IPS-18a (cell line): ENCODE measurements around the gene PARS2.

ENCODE experiments used
- H3K27ac ChIP-seq: one replicate; pipeline ENCODE4 v1.5.1; 2013; ENCODE audit warnings: low read length
- H3K27me3 ChIP-seq: one replicate; pipeline ENCODE4 v1.6.1; 2013; ENCODE audit warnings: mild to moderate bottlenecking, low read length; ENCODE audit not compliant: control insufficient read depth, insufficient read depth
- H3K36me3 ChIP-seq: one replicate; pipeline ENCODE4 v1.6.1; 2013; ENCODE audit warnings: low read depth, low read length; ENCODE audit not compliant: control insufficient read depth
- H3K4me1 ChIP-seq: one replicate; pipeline ENCODE4 v1.6.1; 2013; ENCODE audit warnings: low read depth, low read length; ENCODE audit not compliant: control insufficient read depth
- H3K4me3 ChIP-seq: one replicate; pipeline ENCODE4 v1.5.1; 2013; ENCODE audit warnings: low read length
- H3K9ac ChIP-seq: one replicate; pipeline ENCODE4 v1.6.1; 2013; ENCODE audit warnings: mild to moderate bottlenecking, low read length, moderate library complexity
- H3K9me3 ChIP-seq: one replicate; pipeline ENCODE4 v1.6.1; 2013; ENCODE audit warnings: low read depth, low read length; ENCODE audit not compliant: control insufficient read depth

The PARS2 gene

DNA sequence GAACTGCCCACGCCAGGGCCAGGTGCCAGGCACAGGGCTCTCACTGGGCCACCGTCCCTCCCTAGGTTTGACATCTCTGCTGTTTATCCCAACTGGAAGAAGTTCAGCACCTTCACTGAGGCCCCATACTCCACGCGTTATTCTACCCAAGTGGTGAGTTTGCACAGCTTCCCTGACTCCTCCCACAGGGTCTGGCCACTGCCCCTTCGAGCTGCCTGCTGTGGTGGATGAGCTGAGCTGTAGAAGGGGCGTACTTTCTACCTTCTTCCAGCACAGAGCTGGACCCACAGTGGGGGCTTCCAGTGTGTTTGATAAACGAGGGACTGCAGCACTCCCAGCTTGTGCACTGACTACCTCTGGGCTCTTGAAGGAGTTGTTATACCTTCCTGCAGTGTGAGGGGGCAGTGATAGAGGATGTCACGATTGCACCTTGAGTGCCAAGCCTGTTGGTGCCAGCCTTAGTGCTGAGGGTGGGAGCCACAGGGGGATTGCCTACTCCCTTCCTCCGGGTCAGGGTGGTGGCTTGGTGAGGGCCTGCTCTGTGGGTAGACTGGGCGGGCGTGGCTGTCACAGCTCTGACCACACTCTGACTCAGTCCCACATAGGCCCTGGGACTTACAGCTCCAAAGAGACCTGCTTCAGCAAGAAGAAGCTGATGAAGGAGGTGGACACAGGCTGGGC lies 42.7 kb upstream of the PARS2 start:
- Histone ChIP-seq H3K4me3 (no peak overlapping the region), H3K36me3 (no peaks in the 10 kb centered on the region), H3K4me1 (peaks cover 3% of the 10 kb centered on the region), H3K9me3 (no peaks in the 10 kb centered on the region), H3K9ac (no peak overlapping the region), H3K27me3 (no peaks in the 10 kb centered on the region), H3K27ac (no peak overlapping the region)

DNA sequence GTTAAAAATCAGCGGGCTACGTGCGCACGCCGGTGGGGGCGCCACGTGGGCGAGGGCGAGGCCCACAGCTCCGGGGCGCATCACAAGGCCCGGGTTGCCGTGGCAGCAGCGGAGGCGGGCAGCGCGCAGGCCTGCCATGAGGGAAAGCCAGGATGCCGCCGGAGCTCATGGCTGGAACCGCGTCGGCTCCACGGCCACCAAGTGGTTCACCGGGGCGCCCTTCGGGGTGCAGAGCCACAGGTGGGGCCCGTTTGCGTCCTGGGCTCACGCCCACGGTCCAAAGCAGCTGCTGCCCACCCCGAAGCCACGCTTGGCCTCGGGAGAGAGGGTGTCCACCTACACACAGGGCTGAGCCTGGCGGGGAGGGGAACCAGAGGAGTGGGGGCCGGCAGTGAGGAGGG lies 41.7 kb upstream of the PARS2 start:
- H3K36me3 ChIP-seq = no peaks in the 10 kb centered on the region
- no peak overlapping the region for H3K27ac ChIP-seq
- no peaks in the 10 kb centered on the region for H3K27me3 ChIP-seq
- no peak overlapping the region for H3K9ac ChIP-seq
- H3K9me3 ChIP-seq = no peaks in the 10 kb centered on the region
- peaks cover 3% of the 10 kb centered on the region for H3K4me1 ChIP-seq
- H3K4me3 ChIP-seq = no peak overlapping the region

DNA sequence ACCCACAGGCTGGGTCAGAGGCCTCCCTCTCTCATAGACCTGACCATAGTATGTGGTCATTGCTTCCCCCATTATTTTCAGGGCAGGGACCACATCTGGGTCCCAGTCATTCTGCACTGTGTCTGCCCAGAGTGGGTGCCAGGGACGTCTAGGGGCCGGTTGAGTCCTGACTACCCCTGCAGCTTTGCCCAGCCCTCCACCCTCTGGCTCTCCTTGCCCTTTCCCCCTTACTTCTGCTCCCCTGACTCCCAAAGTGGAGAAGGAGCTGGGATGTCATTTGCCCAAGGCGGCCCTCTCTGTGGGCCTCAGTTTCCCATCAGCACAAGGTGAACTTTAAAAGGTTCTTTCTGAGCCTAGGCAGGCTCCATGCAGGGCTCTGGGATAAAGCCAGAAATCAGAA lies 41.1 kb upstream of the PARS2 start:
- H3K4me3 ChIP-seq = no peak overlapping the region
- H3K9me3 ChIP-seq = no peaks in the 10 kb centered on the region
- H3K27me3 ChIP-seq = no peaks in the 10 kb centered on the region
- H3K27ac ChIP-seq = no peak overlapping the region
- H3K4me1 ChIP-seq = peaks cover 3% of the 10 kb centered on the region
- no peaks in the 10 kb centered on the region for H3K36me3 ChIP-seq
- H3K9ac ChIP-seq = no peak overlapping the region

DNA sequence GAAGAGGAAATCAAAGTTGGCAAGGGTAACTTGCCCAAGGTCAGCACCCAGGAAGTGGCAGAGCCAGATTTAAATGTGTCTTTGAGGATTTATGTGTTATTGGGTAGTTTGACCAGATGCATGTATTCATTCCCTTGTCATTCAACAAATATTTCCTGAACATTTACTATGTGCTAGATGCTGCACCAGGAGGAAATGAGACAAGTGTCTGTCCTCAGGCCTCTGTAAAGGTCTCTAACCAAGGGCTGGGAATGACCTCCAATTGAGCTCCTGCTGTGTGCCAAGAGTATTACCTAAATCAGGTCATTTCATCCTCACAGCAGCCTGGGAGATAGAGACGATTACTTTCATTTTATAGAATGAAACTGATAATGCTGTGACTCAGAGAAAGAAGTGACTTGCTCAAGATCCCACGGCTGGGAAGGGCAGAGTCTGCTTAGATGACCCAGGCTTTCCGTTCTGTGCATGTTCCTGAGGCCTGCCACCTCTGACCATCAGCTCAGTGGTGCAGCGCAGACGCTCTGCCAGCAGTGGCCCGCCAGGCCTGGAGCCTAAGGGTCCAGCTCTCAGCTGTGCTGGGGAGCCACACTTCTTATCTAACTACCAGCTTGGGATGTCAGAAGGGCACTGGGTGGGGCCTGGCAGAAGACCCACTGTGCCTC lies 40.3 kb upstream of the PARS2 start:
- no peaks in the 10 kb centered on the region for H3K36me3 ChIP-seq
- H3K9me3 ChIP-seq = no peaks in the 10 kb centered on the region
- no peak overlapping the region for H3K4me3 ChIP-seq
- H3K27me3 ChIP-seq = no peaks in the 10 kb centered on the region
- no peak overlapping the region for H3K9ac ChIP-seq
- H3K27ac ChIP-seq = no peak overlapping the region
- peaks cover 3% of the 10 kb centered on the region for H3K4me1 ChIP-seq

DNA sequence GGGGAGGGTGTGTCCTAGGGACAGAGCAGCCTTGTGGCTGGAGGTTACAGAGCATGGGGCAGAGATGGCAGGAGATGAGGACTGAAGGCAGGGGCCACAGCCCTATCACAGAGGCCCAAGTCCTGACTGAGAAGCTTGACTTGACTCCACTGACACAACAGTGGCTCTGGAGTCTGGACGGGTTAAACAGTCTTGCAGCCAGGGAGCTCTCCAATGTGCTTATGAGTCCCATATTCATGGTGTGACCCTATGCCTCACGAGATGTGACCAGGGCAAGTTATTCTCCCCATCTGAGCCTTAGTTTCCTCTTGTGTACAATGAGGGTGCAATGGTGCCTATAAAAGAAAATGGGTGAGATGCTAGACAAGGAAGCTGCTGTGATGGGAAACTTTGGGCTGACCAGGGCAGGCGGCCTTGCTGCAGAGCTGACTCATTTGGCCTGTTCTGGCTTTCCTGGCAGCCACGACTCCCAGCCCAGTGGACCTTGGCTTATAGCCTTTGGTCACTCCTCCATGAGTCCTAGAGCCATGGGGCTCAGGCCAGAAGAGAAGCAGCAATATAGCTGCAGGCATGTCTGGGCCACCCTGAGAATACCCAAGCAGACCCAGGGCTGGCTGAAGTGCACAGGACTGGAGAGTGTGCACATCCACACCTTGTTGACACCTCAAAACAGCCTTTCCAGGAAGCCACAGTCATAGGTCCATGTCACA lies 39.6 kb upstream of the PARS2 start:
- H3K27me3 ChIP-seq = no peaks in the 10 kb centered on the region
- H3K36me3 ChIP-seq = no peaks in the 10 kb centered on the region
- H3K4me3 ChIP-seq = no peak overlapping the region
- no peak overlapping the region for H3K27ac ChIP-seq
- H3K9ac ChIP-seq = no peak overlapping the region
- peaks cover under 1% of the 10 kb centered on the region for H3K4me1 ChIP-seq
- H3K9me3 ChIP-seq = no peaks in the 10 kb centered on the region

DNA sequence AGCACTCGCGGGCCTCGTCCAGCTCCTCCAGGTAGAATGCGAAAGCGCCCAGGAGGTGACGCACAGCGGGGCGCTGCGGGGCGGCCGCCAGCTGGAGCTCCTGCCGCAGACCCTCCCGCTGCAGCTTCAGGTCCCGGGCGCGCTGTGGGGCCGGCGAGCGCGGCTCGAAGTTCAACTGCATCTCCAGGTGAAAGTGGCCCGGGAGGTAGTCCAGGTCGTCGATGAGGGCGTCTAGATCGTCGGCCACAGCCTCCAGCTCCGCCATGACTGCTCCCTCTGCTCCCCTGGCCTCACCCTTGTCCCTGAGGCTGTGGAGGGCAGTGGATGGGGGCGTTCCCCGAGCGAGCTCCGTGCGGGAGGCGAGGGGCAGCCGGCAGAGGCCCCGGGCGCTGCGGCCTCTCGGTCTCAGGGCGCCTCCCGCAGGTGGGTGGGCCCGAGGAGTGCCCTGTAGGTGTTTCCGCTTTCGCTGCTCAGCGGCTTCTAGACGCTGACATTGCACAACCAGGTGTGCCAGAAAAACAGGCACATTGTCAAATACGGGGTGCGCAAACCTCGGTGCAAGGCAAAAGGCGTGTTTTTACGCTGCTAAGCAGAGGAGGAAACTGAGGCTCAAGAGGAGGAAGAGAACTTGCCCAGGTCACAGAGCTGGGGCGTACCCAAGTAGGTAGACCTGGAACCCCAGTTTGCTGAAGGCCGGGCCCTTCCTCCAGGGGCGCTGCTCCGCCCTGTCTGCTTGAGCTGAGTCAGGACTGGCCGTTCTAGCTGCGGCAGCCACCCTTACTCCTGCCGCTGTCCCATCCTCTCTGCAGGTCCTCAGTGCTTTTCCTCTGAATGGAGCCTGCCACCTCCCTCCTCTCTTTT lies 36.8 kb upstream of the PARS2 start, which contains the start of gene TTC22:
TTC22 (minus strand) TSS at position 425 of the 861 bp plus-strand sequence; CDS start at position 265, 160 bp downstream.
- H3K36me3 ChIP-seq = no peaks in the 10 kb centered on the region
- no peak within 1 kb of the TSS for H3K27ac ChIP-seq
- no peak within 1 kb of the TSS for H3K9ac ChIP-seq
- H3K4me3 ChIP-seq = no peak within 1 kb of the TSS
- H3K9me3 ChIP-seq = no peaks in the 10 kb centered on the region
- H3K4me1 ChIP-seq = no peaks in the 10 kb centered on the region
- H3K27me3 ChIP-seq = no peaks in the 10 kb centered on the region

DNA sequence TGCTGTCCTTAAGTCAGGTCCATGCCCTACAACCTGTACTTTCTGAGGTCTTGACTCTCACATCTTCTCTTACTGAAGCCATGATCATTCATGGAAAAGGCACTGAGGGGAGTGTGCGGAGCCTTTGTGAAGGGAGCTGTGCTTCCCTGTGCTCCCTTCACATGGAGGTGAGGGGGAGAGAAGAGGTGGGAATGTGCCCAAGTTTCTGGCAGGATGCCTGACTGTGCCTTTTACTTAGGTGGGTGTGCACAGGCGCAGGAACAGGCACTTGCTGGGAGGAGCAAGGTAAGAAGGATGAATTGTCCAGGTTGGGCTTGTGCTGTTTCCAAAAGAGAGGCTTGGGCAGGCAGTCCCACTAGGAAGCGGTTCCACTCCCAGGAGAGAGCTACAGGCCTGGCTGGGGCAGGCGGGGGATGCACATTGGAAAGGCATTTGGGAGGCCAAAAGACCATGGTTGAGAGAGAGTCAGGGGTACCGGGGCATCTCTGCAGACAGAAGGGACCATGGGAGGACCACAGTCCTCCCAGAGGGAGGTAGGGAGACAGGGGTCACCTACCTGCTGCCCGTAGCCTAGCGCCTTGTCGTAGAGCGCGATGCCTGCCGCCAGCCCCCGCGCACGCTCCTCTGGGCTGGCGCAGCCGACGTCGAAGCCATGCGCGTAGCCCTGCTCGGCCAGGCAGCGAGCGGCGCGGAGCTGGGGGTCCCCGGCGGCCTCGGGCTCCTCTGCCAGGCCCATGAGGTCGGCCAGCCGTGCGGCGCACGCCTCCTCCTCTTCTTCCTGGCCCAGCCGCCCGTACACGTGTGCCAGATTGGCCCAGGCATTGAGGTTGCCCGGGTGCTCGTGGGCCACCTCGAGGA lies 35.9 kb upstream of the PARS2 start:
- Histone ChIP-seq H3K4me3 (no peak overlapping the region), H3K27ac (no peak overlapping the region), H3K27me3 (no peaks in the 10 kb centered on the region), H3K9me3 (no peaks in the 10 kb centered on the region), H3K36me3 (no peaks in the 10 kb centered on the region), H3K9ac (no peak overlapping the region), H3K4me1 (peaks cover 3% of the 10 kb centered on the region)

DNA sequence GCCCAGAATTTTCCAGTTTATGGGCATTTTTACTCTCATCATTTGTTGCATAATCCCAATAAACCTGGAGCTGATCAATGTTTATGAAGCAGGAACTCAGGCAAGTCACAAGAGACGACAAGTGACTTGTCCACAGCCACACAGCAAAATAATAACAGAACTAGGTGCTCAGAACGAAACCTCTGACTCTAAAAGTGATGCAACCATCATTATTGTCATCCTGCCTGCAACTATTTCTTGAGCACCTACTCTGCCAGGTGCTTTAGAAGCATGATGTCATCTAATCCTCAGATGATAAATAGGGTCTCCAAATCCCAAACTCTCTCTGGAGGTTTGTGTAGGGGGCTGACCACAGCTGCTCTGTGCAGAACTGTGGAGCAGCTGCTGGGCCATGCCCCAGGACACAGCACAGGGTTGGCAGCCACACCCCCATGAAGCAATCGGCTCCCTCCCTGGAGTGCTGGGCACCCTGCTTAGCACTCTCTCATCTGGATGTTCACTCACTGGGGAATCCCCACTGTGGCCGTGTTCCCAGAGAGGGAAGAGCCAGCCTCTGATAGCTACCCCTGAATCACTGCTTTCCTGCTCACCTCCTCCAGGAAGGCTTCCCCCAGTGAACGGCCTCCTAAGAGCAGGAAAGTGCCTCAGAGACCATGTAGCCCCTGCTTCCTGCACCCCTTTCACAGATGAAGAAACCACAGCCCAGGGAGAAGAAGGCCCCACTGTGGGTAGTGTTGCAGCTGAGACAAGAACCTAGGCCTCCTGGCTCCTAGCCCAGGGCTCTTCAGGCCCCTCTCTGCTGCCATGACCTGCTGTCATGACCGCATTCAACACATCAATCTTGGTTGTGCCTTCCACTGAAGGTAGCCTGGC lies 34.7 kb upstream of the PARS2 start:
- no peak overlapping the region for H3K4me3 ChIP-seq
- H3K9ac ChIP-seq = no peak overlapping the region
- peaks cover 10% of the 10 kb centered on the region for H3K4me1 ChIP-seq
- no peaks in the 10 kb centered on the region for H3K27me3 ChIP-seq
- no peaks in the 10 kb centered on the region for H3K9me3 ChIP-seq
- no peaks in the 10 kb centered on the region for H3K36me3 ChIP-seq
- H3K27ac ChIP-seq = no peak overlapping the region

DNA sequence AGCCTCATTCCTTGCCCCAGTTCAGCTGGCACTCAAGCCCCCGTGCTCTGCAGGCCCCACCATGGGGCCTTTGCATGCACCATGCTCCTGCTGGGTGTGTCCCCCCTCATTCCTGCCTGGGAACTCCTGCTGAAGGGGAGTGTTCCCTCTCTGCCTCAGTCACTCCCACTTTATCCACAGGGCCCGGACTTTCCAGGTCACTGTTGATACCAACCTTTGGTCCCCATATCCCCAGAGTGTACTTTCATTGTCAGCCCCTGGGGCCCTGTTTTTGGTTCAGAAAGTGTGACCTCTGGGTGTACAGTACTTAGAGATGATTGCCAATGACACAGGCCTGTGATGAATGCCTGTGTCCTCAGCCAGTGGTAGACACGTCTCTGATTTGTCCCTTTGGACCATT lies 33.9 kb upstream of the PARS2 start:
- H3K36me3 ChIP-seq = no peaks in the 10 kb centered on the region
- H3K9me3 ChIP-seq = no peaks in the 10 kb centered on the region
- H3K4me3 ChIP-seq = no peak overlapping the region
- no peak overlapping the region for H3K9ac ChIP-seq
- H3K4me1 ChIP-seq = peaks cover 15% of the 10 kb centered on the region
- no peak overlapping the region for H3K27ac ChIP-seq
- H3K27me3 ChIP-seq = no peaks in the 10 kb centered on the region

DNA sequence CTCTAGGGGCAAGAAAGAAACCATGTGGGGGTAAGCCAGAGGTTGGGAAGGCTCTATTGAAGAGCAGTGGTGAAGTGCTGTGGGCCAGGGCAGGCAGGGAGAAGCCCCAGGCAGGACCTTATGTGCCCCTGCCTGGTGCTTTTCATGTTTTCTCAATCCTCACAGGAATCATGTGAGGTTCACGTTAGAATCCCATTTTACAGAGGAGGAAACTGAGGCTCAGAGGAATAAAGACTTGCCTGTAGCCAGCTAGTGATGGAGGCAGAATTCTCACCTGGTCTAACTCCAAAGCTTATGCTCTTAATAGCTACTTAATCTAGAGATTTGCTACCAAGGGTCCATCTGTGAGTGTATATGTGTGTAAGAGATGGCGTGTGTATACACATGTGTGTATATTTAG lies 32.6 kb upstream of the PARS2 start:
- Histone ChIP-seq H3K9ac (no peak overlapping the region), H3K27ac (no peak overlapping the region), H3K4me3 (no peak overlapping the region), H3K4me1 (peaks cover 15% of the 10 kb centered on the region), H3K36me3 (no peaks in the 10 kb centered on the region), H3K27me3 (no peaks in the 10 kb centered on the region), H3K9me3 (no peaks in the 10 kb centered on the region)
